Measurements from ENCODE around the gene CSNK2A2. TPM values are rescaled to one million over a fixed set of nuclear protein-coding genes. Genes with fewer than 3 reads are reported as not detected.

Gene CSNK2A2
- total and polyA plus RNA-seq, 2 experiments from 2014 or later, result 23.4 to 58.0 TPM

GRCh38 chr16:58222532-58223316, 24.8 kb upstream of the CSNK2A2 start:
- Histone ChIP-seq H3K9me3 (ENCODE audit: low read depth) (no peaks in the 10 kb centered on the region), H3K27me3 (no peaks in the 10 kb centered on the region), H3K79me2 (no peaks in the 10 kb centered on the region), H3K36me3 (replicated peaks; ENCODE audit: insufficient read depth, low read depth) (no peaks in the 10 kb centered on the region), H3K4me2 (no peak overlapping the region), H3K9me2 (replicated peaks; ENCODE audit: insufficient read depth) (no peaks in the 10 kb centered on the region), H2AFZ (no peak overlapping the region), H3K27ac (no peak overlapping the region), H4K20me1 (ENCODE audit: insufficient read depth, poor library complexity, severe bottlenecking) (no peaks in the 10 kb centered on the region), H3K4me3 (no peak overlapping the region), H3K4me1 (ENCODE audit: insufficient read depth) (no peaks in the 10 kb centered on the region)
- WGBS (ENCODE audit: low lambda C conversion rate, missing lambda C conversion rate), result 61% methylated on average over 7 of the region's 7 CpGs
- peak; percentile 53 for DNase-seq (ENCODE audit: low spot score)
- no peak for TF ChIP-seq CTCF (IDR thresholded peaks at IDR 0.05; ENCODE audit: poor library complexity)
- TF ChIP-seq EZH2 (IDR thresholded peaks at IDR 0.05; ENCODE audit: borderline replicate concordance), result no peak
- TF ChIP-seq EZH2phosphoT487 (IDR thresholded peaks at IDR 0.05; ENCODE audit: low read depth, severe bottlenecking, unreplicated experiment), result no peak

GRCh38 chr16:58219432-58219831, 21.5 kb upstream of the CSNK2A2 start:
- DNase-seq (ENCODE audit: low spot score), result no peak
- H3K36me3 ChIP-seq (replicated peaks; ENCODE audit: insufficient read depth, low read depth), result no peaks in the 10 kb centered on the region
- H2AFZ ChIP-seq, result no peak overlapping the region
- H3K4me1 ChIP-seq (ENCODE audit: insufficient read depth), result no peaks in the 10 kb centered on the region
- H3K4me2 ChIP-seq, result no peak overlapping the region
- H3K79me2 ChIP-seq, result no peaks in the 10 kb centered on the region
- TF ChIP-seq CTCF (IDR thresholded peaks at IDR 0.05; ENCODE audit: poor library complexity), result no peak
- no peak for TF ChIP-seq EZH2phosphoT487 (IDR thresholded peaks at IDR 0.05; ENCODE audit: low read depth, severe bottlenecking, unreplicated experiment)
- TF ChIP-seq EZH2 (IDR thresholded peaks at IDR 0.05; ENCODE audit: borderline replicate concordance), result no peak
- no peaks in the 10 kb centered on the region for H3K9me3 ChIP-seq (ENCODE audit: low read depth)
- H3K9me2 ChIP-seq (replicated peaks; ENCODE audit: insufficient read depth), result no peaks in the 10 kb centered on the region
- no peak overlapping the region for H3K4me3 ChIP-seq
- no peaks in the 10 kb centered on the region for H4K20me1 ChIP-seq (ENCODE audit: insufficient read depth, poor library complexity, severe bottlenecking)
- H3K27me3 ChIP-seq, result no peaks in the 10 kb centered on the region
- H3K27ac ChIP-seq, result no peak overlapping the region

- no peaks in the 10 kb centered on the region for H3K9me3 ChIP-seq (ENCODE audit: low read depth)
- TF ChIP-seq EZH2 (IDR thresholded peaks at IDR 0.05; ENCODE audit: borderline replicate concordance) (no peak), EZH2phosphoT487 (IDR thresholded peaks at IDR 0.05; ENCODE audit: low read depth, severe bottlenecking, unreplicated experiment) (no peak), CTCF (IDR thresholded peaks at IDR 0.05; ENCODE audit: poor library complexity) (no peak)
- H2AFZ ChIP-seq, result no peak overlapping the region
- DNase-seq (ENCODE audit: low spot score), result no peak
- no peaks in the 10 kb centered on the region for H3K4me1 ChIP-seq (ENCODE audit: insufficient read depth)
- no peak overlapping the region for H3K4me2 ChIP-seq
- no peak overlapping the region for H3K27ac ChIP-seq
- no peak overlapping the region for H3K4me3 ChIP-seq
- no peaks in the 10 kb centered on the region for H3K9me2 ChIP-seq (replicated peaks; ENCODE audit: insufficient read depth)
- H3K36me3 ChIP-seq (replicated peaks; ENCODE audit: insufficient read depth, low read depth), result no peaks in the 10 kb centered on the region
- WGBS (ENCODE audit: low lambda C conversion rate, missing lambda C conversion rate), result 26% methylated on average over 3 of the region's 3 CpGs
- no peaks in the 10 kb centered on the region for H3K27me3 ChIP-seq
- no peaks in the 10 kb centered on the region for H4K20me1 ChIP-seq (ENCODE audit: insufficient read depth, poor library complexity, severe bottlenecking)
- H3K79me2 ChIP-seq, result no peaks in the 10 kb centered on the region
These were observed 20.9 kb upstream of the CSNK2A2 start for GRCh38 chr16:58218786-58219185.
